CD1c-positive myeloid dendritic cell (primary cell): ENCODE measurements around the gene DGCR2.
"Not testable (repeated sequence)": the region's sequence is repeated elsewhere in the genome, so short reads cannot be mapped to it uniquely, and the experiment has no call there.

Experiments
- DNase-seq: peaks from one replicate; pipeline ENCODE4 v3.0.0-alpha.2; 2016; ENCODE audit errors: extremely low spot score

Gene DGCR2

DNA sequence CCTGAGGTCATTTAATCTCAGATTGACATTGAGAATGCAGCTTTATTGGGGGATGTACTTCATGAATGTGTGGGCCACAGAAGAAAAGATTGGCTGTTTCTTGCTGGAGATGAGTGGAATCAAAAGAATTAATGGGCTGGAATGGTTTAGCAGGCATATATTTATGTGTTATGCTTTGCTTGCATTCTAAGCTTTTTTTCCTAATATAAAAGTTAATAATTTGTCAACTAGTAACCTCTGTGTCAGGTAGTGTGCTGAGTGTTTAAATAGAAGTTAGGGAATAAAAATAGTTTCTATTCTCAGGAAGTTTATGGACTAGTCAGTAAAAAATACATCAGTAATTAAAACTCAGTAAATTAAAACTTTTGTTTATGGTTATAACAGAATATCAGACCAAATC is 118.7 kb downstream of the DGCR2 start:
- no peak for DNase-seq

DNA sequence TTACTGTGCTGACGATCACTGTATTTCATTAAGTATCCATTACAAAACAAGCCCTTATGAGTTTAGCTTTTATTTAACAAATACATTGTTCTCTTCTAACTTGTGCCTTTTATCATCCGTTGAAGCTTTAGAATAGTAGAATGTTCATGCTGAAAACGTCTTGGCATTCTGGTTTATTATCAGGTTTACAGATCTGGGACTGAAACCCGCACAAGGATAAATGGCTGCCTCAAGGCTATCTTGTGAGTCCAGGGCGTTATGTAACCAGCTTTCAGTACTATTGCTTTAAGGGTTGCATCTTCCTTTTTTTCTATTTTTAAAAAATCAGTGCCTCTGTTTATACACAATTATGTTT is 119.6 kb downstream of the DGCR2 start:
- DNase-seq = no peak

DNA sequence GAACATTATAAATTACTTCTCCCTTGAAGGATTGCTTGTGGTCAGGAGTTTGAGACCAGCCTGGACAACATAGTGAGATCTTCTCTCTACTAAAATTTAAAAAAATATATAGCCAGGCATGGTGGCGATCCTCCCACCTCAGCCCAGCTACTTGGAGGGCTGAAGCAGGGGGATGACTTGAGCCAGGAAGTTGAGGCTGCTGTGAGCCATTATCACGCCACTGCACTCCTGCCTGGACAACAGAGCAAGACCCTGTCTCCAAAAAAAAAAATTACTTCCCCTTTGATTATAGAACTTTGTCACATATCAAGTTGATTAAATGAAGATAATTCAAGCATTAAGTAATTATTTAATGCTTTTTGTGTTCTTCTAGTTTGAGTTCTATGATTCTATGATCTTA is 121.0 kb downstream of the DGCR2 start:
- no peak for DNase-seq

DNA sequence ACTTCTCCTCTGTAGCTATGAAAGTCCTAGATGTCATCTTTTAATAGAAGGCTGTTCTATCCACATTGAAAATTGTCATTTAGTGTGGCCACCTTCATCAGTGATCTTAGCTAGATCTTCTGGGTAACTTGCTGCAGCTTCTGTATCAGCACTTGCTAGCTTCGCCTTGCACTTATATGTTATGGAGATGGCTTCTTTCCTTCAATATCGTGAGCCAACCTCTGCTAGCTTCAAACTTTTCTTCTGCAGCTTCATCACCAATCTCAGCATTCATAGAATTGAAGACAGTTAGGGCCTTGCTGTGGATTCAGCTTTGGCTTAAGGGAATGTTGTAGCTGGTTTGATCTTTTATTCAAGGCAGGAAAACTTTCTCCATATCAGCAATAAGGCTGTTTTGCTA is 122.1 kb downstream of the DGCR2 start:
- DNase-seq = not testable (repeated sequence)

DNA sequence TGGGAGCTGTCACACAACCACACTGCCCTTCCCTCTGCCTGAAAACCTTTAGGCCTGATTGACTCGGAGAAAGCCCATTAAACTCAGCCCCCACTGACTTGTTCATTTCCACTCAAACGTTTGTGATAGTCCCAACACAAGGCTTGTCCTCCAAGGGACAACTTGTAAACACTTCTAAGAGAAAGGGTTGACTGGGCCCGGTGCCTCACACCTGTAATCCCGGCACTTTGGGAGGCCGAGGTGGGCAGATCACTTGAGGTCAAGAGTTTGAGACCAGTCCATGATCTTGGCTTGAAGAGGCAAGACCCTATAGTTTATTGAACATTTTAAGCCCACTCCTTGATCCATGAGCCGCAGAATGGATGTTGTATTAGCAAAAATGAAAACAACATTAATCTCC is 122.8 kb downstream of the DGCR2 start:
- DNase-seq = no peak

DNA sequence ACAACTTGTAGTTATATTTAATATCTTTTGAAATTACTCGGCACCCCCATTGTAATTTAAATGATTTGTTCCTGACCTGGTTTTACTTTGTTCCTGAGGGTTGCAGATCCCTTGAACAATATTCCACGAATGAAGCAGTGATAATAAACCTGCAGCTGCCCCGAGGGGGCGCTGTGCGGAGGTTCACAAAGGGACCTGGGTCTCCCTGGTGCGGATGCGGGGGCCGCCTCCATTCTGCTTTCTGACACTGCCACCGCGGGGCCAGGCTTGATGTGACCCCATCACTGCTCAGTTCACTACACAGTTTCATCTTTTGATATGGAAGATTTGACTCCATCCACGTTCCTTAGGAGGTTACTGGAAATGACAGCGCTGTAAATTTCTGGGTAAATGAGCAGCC is 123.2 kb downstream of the DGCR2 start:
- DNase-seq = peak; percentile 7

DNA sequence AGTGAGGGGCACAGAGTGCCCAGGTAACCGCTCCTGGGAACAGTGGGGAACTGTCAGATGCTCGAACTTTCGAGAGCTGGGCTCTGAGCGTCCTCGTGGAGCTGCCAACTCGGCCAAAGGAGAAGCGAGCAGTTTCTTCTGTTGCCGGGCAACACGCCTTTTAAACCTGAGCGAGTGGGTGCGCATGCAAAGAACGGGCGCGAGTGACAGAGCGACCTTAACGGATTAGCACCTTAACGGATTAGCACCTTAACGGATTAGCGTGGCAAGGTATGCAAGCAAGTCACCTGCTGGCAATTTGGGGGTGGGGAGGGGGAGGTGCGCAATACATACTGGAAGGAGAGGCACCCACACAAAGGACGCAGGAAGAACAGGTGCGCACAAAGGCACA is 124.3 kb downstream of the DGCR2 start:
- DNase-seq = no peak

DNA sequence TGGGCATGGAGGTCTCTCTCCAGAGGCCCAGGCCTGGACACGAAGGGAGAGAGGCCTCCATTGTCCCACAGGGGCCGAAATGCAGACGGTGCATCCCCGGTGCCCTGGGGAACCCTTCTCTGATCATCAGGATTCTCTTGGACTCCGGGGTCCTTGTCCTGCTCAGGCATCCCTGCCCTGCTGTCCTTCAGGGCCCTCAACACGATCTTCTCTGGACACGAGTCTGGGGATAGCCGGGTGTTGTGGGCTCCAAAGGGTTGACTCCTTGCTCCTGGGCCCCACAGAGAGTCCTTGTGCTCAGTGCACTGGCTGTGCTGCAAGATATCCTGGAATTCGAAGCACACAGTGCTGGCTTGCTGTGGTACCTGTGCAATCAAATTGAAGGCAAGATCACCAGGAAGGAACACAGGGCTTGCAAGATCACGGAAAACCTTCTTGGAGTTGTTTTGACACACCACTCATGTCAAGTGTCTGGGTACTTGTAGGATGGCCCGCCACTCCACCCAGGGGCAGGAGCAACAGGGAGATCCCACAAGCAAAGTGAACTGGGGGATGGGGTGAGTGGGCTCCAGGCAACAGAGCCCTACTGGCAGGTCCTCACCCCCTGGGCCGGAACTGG is 124.8 kb downstream of the DGCR2 start:
- DNase-seq = no peak

DNA sequence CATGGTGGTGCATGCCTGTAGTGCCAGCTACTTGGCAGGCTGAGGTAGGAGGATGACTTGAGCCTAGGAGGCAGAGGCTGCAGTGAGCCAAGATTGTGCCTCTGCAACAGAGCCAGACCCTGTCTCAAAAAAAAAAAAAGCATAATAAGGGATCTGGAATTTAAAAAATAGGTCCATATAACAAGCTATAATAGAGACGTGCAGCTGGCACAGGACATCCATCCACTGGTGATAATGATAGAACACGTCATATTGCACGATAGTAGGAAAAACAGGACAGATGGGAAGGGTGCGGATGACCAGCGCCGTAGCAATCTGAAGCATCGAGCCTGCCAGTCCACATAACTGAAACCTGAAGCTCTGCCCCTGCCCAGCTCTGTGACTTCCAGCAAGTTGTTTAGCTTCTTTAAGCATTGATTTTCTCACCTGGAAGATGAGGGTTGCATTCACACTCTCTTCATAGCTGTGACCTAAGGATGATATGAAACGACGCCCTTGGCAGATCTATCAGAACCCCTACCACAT is 125.8 kb downstream of the DGCR2 start:
- no peak for DNase-seq

DNA sequence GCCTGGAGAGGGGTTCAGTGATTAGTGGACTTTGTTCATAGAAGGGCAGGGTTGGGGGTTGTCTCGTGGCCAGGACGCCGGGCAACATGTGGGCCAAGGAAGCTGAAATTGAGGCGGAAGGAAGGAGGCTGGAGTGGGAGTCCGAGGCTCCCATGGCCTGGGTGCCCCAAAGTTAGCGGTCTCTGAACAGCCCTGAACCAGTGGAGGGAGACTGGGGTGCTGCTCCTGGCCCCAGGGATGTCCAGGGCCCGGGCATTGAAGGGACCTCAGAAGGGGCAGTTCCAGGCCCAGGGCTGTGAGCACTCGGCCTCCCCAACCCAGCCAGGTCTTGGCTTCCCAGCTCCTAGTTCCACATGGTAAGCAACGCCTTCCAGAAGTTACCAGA is 126.9 kb downstream of the DGCR2 start:
- DNase-seq = no peak

DNA sequence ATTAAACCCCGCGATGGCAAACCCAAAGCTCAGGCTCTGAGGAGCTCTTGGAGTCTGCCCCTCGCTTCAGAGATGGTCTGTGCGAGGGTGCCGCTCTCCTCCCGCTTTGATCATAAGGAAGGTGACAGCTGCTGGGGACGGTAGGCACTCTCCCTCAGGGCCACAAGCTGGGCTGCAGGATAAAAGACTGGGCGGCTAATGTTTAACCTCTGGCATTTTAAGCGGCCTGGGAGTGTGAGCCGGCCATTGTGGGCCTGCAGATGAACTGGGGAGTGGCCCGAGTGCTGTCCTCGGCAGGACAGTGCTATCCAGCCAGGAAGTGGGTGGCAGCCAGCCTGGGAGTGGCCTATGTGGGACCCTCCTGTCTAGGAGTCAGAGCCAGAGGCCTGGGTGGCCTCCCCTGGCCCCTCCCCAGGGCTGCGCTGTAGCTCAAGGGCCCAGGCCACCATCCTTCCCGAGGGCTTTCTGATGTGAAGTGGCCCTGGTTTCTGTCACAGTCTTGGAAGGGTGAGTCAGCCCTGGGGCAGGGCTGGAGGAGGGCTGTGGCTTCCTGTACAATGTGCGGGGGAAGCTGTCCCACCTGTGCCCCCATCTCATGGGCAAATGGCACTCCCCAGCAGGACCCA is 127.4 kb downstream of the DGCR2 start:
- DNase-seq = no peak

DNA sequence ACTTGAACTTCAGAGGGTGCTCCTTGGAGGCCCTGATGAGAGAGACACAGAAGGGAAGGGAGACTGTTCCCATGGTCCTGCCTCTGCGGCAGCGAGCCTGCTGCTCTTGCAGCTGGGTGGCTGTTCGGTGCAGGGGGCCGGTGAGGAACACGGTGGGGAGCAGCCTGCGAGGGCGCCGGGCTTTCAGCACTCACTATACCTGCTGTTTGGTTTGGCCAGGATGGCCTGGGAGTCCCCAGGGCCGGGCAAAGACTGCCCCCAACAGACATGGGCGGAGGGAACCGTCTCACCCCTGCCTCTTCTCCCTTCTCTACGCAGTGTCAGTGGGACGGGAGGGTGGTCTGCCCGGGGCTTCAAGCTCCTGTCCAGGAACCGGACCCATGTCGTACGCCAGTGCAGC is 128.2 kb downstream of the DGCR2 start:
- DNase-seq = no peak

DNA sequence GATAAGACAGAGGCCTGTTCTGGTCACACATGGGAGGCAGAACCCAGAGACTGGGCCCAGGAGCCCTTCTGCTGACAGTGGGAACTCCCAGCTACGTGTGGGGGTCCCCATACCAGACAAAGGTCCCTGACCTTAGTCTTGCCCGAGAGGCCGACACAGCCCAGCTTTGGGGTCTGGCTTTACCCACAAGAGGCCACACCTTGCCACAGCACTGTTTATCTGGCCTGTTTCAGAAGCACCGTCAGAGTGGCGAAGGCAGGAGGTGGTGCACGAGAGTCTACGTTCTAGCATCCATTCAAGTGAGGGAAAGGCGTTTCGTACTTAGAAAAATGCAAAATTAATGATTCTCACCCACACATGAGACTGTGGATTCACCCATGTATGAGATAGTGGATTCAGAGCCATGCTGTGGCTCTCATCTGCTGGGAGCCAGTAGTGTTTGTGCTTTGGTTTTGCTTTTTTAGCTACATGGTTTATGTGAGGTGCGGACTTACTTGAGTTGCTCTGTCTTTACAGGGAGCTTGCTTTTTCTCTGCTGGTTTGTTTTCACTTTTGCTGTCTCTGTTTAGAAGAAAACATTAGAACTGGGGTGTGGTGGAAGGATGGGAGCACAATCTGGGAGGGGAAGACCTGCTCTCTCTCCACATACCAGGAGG is 129.5 kb downstream of the DGCR2 start:
- no peak for DNase-seq

DNA sequence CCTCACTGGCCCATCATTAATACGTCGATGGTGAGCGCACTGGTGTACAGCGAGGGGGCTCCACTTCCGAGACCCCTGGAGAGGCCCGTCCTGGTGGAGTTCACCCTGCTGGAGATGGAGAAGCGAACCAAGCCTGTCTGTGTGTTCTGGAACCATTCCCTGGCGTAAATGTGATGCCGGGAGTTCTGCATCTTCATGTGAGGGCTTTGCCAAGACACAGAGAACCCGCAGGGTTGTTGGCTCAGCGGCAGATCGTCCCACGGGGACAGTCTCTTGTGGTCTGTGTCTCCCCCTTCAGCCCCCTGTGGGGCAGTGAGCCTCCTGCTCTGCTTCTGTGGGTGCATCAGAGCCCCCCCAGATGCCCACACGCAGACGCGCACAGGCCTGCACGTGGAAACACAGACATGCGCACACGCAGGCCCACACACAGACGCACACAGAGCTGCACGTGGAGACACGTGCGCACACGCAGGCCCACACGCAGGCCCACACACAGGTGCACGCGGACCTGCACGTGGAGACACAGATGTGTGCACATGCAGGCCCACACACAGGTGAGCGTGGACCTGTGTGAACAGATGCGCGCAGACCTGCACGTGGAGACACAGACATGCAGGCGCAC is 130.3 kb downstream of the DGCR2 start:
- no peak for DNase-seq

DNA sequence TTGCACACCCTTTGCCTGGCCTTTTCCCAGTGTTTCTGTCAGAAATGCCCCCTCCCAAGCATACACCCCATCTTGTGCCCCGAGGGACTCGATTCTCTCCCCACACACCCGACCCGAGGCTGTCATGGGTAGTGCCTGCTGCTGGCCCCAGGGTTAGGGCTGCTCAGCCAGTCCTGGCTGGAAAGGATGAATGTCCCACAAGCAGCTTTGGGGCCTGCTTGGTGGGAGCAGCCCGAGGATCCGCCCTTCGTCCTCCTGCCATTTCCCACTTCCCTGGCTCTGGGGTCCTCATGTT is 131.1 kb downstream of the DGCR2 start:
- no peak for DNase-seq

DNA sequence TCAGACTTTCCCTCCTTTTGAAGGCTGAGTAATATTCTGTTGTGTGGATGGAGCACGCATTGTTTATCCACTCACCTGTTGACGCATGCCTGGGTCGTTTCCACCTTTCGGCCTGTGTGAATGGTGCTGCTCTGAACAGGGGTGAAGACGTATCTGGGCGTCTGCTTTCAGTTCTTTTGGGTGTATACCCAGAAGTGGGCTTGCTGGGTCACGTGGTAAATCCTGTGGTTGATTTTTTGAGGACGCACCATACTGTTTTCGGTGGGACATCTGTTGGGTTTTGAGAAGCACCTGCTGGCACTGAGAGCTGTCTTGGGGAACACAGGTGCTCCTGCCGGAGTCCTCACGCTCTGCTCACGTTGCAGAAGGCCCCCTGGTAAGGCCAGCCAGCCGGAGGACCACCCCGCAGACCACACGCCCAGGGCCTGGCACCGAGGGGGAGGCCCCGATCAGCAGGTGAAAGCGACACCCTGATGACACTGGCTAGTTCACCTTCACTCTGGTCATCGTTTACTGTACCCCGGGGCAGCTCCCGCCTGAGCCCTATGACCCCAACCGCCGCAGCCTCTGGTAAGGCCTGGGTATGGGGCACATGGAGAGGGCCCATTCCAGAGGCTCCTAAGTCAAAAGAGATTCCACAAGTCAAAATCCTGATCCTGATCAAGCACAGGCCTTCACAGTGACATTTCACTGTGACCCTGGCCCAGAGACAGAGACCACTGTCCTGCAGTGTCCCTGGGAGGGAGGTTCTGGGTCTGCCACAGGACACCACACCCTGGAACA is 131.7 kb downstream of the DGCR2 start:
- DNase-seq = no peak

DNA sequence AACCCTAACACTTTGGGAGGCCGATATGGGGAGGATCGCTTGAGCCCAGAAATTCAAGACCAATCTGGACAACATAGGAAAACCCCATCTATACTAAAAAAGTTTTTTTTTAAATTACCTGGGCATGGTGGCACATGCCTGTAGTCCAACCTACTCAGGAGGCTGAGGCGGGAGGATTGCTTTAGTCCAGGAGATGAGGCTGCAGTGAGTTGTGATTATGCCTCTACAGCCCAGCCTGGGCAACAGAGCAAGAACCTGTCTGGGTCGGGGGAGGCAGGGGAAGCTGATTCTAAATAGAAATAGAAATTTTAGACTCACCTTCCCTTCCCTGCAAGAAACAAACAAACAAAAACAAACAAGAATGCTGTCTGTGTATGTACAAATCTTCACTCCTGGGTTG is 133.3 kb downstream of the DGCR2 start:
- no peak for DNase-seq

DNA sequence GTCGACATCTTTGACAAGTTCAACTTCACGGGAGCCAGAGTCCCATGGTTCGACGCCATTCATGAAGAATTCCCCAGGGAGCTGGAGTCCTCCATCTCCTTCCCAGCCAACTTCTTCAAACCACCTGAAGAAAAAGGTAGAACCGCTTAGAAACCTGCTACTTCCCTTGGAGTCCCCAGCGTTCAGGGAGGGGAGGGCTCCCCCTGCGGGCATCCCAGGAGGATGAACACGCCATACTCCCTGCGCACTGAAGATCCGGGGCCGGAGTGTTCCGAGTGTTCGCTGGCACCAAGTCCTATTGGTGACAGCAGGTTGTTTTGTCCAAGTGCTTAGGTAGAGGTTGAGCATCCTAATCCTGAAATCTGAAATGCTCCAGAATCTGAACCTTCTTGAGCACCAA is 134.4 kb downstream of the DGCR2 start:
- no peak for DNase-seq

DNA sequence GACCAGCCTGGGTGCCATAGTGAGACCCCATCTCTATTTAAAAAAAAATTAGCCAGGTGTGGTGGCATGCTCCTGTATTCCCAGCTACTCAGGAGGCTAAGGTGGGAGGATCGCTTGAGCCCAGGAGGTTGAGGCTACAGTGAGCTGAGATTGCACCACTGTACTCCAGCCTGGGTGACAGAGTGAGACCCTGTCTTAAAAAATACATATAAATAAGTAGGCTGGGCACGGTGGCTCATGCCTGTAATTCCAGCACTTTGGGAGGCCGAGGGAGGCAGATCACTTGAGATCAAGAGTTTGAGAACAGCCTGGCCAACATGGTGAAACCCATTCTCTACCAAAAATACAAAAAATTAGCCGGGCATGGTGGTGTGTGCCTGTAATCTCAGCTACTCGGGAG is 135.1 kb downstream of the DGCR2 start:
- not testable (repeated sequence) for DNase-seq
